Keratinocyte (primary cell): Measurements from ENCODE around the gene SLC31A2.

Experiments used
- EZH2 ChIP-seq: IDR thresholded peaks from one replicate; pipeline ENCODE4 v1.6.1; 2012; ENCODE audit warnings: inconsistent platforms, mild to moderate bottlenecking, low read length, moderate library complexity
- TF ChIP-seq, protein P1 (sequence below), 3 experiments: IDR thresholded peaks in 1 of 3; conservative IDR thresholded peaks in 1 of 3; optimal IDR thresholded peaks in 1 of 3; 2 replicates in 2 of 3; 3 replicates in 1 of 3; pipeline versions ENCODE3 to v1.5.1; 2011; ENCODE audit warnings: low read length in 3 of 3, mild to moderate bottlenecking in 3 of 3, moderate library complexity in 2 of 3, control low read depth in 1 of 3, inconsistent platforms in 1 of 3; ENCODE audit not compliant: insufficient read depth in 2 of 3; ENCODE audit errors: extremely low read depth in 1 of 3

DNA sequence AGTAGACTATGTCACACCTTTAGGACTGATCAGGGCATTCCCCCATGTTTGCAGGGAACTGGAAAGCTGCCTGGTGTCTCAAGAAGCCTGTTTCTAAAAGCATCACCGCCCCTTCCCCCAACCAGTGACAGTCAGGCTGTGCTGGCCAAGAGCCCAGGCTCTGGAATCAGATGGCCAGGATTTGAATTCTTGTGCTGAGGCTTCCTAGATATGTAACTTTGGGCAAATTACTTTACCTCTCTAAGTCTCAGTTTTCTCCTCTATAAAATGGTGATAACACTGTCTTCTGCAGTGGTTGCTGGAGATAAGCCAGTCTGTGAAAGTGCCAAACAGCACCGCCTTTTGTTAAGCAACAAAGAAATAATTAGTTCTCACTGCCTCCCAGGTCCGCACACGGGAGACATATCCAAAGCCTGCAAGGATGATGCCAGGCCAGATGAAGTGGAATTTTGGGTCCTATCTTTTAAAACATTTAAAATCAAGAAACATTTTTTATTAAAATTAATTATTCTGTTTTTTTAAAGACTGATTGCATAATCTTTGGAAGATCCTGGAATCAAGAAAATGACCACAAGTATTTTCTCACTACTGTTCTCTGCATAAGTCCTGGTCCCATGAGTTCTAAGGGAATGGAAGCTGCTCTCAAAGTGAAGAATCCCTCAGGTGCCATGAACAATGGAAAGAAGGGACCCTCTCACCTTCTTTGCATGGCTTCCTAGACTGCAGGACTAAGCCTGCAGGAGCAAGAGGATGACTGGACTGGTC lies 13.9 kb downstream of the SLC31A2 start:
- TF ChIP-seq, protein P1, sequence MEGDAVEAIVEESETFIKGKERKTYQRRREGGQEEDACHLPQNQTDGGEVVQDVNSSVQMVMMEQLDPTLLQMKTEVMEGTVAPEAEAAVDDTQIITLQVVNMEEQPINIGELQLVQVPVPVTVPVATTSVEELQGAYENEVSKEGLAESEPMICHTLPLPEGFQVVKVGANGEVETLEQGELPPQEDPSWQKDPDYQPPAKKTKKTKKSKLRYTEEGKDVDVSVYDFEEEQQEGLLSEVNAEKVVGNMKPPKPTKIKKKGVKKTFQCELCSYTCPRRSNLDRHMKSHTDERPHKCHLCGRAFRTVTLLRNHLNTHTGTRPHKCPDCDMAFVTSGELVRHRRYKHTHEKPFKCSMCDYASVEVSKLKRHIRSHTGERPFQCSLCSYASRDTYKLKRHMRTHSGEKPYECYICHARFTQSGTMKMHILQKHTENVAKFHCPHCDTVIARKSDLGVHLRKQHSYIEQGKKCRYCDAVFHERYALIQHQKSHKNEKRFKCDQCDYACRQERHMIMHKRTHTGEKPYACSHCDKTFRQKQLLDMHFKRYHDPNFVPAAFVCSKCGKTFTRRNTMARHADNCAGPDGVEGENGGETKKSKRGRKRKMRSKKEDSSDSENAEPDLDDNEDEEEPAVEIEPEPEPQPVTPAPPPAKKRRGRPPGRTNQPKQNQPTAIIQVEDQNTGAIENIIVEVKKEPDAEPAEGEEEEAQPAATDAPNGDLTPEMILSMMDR (optimal IDR thresholded peaks at IDR 0.05 in 1 of 3, IDR thresholded peaks at IDR 0.05 in 1 of 3, conservative IDR thresholded peaks at IDR 0.05 in 1 of 3; ENCODE audit: extremely low read depth in 1 of 3, insufficient read depth in 2 of 3, low read length in 3 of 3), result no peak
- no peak for TF ChIP-seq EZH2
